DMS153 treated with DMSO at 0.1 percent for 48 hours (cell line): ENCODE measurements around the gene EPS8L3.

Experiments used
- DNase-seq: peaks from one replicate; lab custom pipeline; 2025; ENCODE audit not compliant: unreplicated experiment; lab: John Stamatoyannopoulos, UW

Gene EPS8L3

GRCh38 chr1:109739738-109740614 is 23.7 kb downstream of the EPS8L3 start:
- DNase-seq = peak; percentile 59

GRCh38 chr1:109733236-109733870 is 30.4 kb downstream of the EPS8L3 start:
- no peak for DNase-seq

- no peak for DNase-seq
Observed at GRCh38 chr1:109732390-109732881, 31.3 kb downstream of the EPS8L3 start.

- no peak for DNase-seq
Observed at GRCh38 chr1:109730666-109731065, 33.1 kb downstream of the EPS8L3 start.

GRCh38 chr1:109728870-109729269 is 34.9 kb downstream of the EPS8L3 start:
- DNase-seq = no peak

- no peak for DNase-seq
Observed at GRCh38 chr1:109726728-109727373, 36.9 kb downstream of the EPS8L3 start.

- no peak for DNase-seq
Observed at GRCh38 chr1:109726007-109726406, 37.7 kb downstream of the EPS8L3 start.

GRCh38 chr1:109725510-109725909 is 38.2 kb downstream of the EPS8L3 start:
- DNase-seq = no peak

- DNase-seq = no peak
Observed at GRCh38 chr1:109724933-109725332, 38.8 kb downstream of the EPS8L3 start.

- DNase-seq = no peak
Observed at GRCh38 chr1:109722908-109723691, 40.6 kb downstream of the EPS8L3 start.

- DNase-seq = no peak
Observed at GRCh38 chr1:109721971-109722370, 41.8 kb downstream of the EPS8L3 start.

- DNase-seq = no peak
Observed at GRCh38 chr1:109721042-109721441, 42.7 kb downstream of the EPS8L3 start.

- DNase-seq = no peak
Observed at GRCh38 chr1:109719337-109719837, 44.3 kb downstream of the EPS8L3 start.

- no peak for DNase-seq
Observed at GRCh38 chr1:109718495-109718894, 45.2 kb downstream of the EPS8L3 start.

GRCh38 chr1:109717729-109718128 is 46.0 kb downstream of the EPS8L3 start:
- no peak for DNase-seq

- no peak for DNase-seq
Observed at GRCh38 chr1:109716570-109717090, 47.1 kb downstream of the EPS8L3 start.

GRCh38 chr1:109716121-109716520 is 47.6 kb downstream of the EPS8L3 start:
- no peak for DNase-seq

GRCh38 chr1:109714661-109715372 is 48.9 kb downstream of the EPS8L3 start:
- no peak for DNase-seq

GRCh38 chr1:109713636-109714035 is 50.1 kb downstream of the EPS8L3 start:
- DNase-seq = no peak

GRCh38 chr1:109712321-109712864 is 51.3 kb downstream of the EPS8L3 start:
- no peak for DNase-seq
